Liver (tissue), 9 donors: ENCODE results near the gene KCP. TPM values are rescaled to one million over a fixed set of nuclear protein-coding genes. Genes with fewer than 3 reads are reported as not detected.

Experiments
- DNase-seq: peaks from one replicate; pipeline ENCODE4 v3.0.0-alpha.2; 2017; ENCODE audit warnings: low spot score
- H3K27ac ChIP-seq, 2 donors: one replicate each; pipeline ENCODE4 v1.7.0; 2013; ENCODE audit warnings: inconsistent platforms in 2 of 2, low read length in 2 of 2, control low read depth in 1 of 2, low read depth in 1 of 2, mild to moderate bottlenecking in 1 of 2
- H3K27me3 ChIP-seq, 4 donors: one replicate each; pipeline versions ENCODE4 v1.6.1 to v1.7.0; 2013; ENCODE audit warnings: low read length in 3 of 4, inconsistent platforms in 1 of 4, mild to moderate bottlenecking in 1 of 4, moderate library complexity in 1 of 4; ENCODE audit not compliant: control insufficient read depth in 4 of 4, insufficient read depth in 4 of 4
- H3K36me3 ChIP-seq, 4 donors: one replicate each; pipeline versions ENCODE4 v1.6.1 to v1.7.0; 2013; ENCODE audit warnings: low read length in 3 of 4, mild to moderate bottlenecking in 3 of 4, low read depth in 1 of 4, moderate library complexity in 1 of 4; ENCODE audit not compliant: control insufficient read depth in 4 of 4, insufficient read depth in 3 of 4
- H3K4me1 ChIP-seq, 4 donors: one replicate each; pipeline versions ENCODE4 v1.6.1 to v1.7.0; 2013; ENCODE audit warnings: low read length in 3 of 4, mild to moderate bottlenecking in 3 of 4, moderate library complexity in 1 of 4; ENCODE audit not compliant: control insufficient read depth in 4 of 4, insufficient read depth in 4 of 4
- H3K4me3 ChIP-seq, 3 donors: one replicate each; pipeline versions ENCODE4 v1.6.1 to v1.7.0; 2013; ENCODE audit warnings: low read length in 3 of 3, control low read depth in 1 of 3, low read depth in 1 of 3, mild to moderate bottlenecking in 1 of 3
- H3K9ac ChIP-seq, 2 donors: one replicate each; pipeline ENCODE4 v1.7.0; 2013; ENCODE audit warnings: low read length in 2 of 2, mild to moderate bottlenecking in 2 of 2, moderate library complexity in 2 of 2, control low read depth in 1 of 2, low read depth in 1 of 2
- H3K9me3 ChIP-seq, 4 donors: one replicate each; pipeline versions ENCODE4 v1.6.1 to v1.7.0; 2013; ENCODE audit warnings: low read length in 3 of 4; ENCODE audit not compliant: control insufficient read depth in 4 of 4
- ATF3 ChIP-seq: IDR thresholded peaks from 2 replicates; pipeline ENCODE4 v1.6.1; 2016; ENCODE audit warnings: antibody characterized with exemption
- CTCF ChIP-seq: fragments of 150-350 bp; IDR thresholded peaks from 2 replicates; pipeline ENCODE4 v1.5.1; 2017; ENCODE audit warnings: improper control_type of control experiment, low read depth, low read length; ENCODE audit not compliant: missing input control
- EGR1 ChIP-seq, 2 donors: IDR thresholded peaks; 2 replicates each; pipeline ENCODE4 v1.6.1; 2016 to 2018; ENCODE audit warnings: antibody characterized with exemption in 2 of 2, low read depth in 2 of 2
- FOXA1 ChIP-seq: IDR thresholded peaks from 2 replicates; pipeline ENCODE4 v1.6.1; 2016; ENCODE audit warnings: antibody characterized with exemption
- FOXA2 ChIP-seq: IDR thresholded peaks from 2 replicates; pipeline ENCODE4 v1.6.1; 2016; ENCODE audit warnings: antibody characterized with exemption
- GABPA ChIP-seq, 2 donors: IDR thresholded peaks in 1 of 2; conservative IDR thresholded peaks in 1 of 2; 2 replicates each; pipeline ENCODE4 v1.6.1; 2016; ENCODE audit warnings: antibody characterized with exemption in 2 of 2, mild to moderate bottlenecking in 1 of 2, moderate library complexity in 1 of 2
- HNF4A ChIP-seq, 2 donors: conservative IDR thresholded peaks; 2 replicates each; pipeline ENCODE4 v1.6.1; 2016; ENCODE audit warnings: antibody characterized with exemption in 2 of 2, mild to moderate bottlenecking in 2 of 2
- HNF4G ChIP-seq: IDR thresholded peaks from 2 replicates; pipeline ENCODE4 v1.6.1; 2016; ENCODE audit warnings: antibody characterized with exemption
- NR2F2 ChIP-seq: IDR thresholded peaks from 2 replicates; pipeline ENCODE4 v1.6.1; 2016; ENCODE audit warnings: antibody characterized with exemption
- RAD21 ChIP-seq, 2 donors: IDR thresholded peaks; 2 replicates each; pipeline ENCODE4 v1.6.1; 2016; ENCODE audit warnings: antibody characterized with exemption in 2 of 2, mild to moderate bottlenecking in 2 of 2
- REST ChIP-seq: IDR thresholded peaks from 2 replicates; pipeline ENCODE4 v1.6.1; 2016; ENCODE audit warnings: antibody characterized with exemption, mild to moderate bottlenecking
- YY1 ChIP-seq: IDR thresholded peaks from 2 replicates; pipeline ENCODE4 v1.6.1; 2016; ENCODE audit warnings: antibody characterized with exemption, mild to moderate bottlenecking
- ZBTB33 ChIP-seq: IDR thresholded peaks from 2 replicates; pipeline ENCODE4 v1.6.1; 2016; ENCODE audit warnings: antibody characterized with exemption
- WGBS: extraction: QIAGEN DNeasy Blood & Tissue Kit; methylation state at CpG from one replicate; pipeline ENCODE4 v1.1.7; 2013; 5-methylcytosine and 5-hydroxymethylcytosine counted together
- polyA plus RNA-seq, 2 donors: library from polyadenylated mRNA; stranded (reverse) in 1 of 2; unstranded in 1 of 2; fragments of 200-250 nt in 1 of 2; fragments of >200 nt in 1 of 2; fragmentation: Nextera tagmentation in 1 of 2; extraction: Ambion mirVana in 1 of 2; gene quantifications; one replicate each; pipeline versions ENCODE4 v1.2.1 to v1.2.3, GENCODE V29; 2013 to 2015
- total RNA-seq, 2 donors: library from RNA; depleted of rRNA; stranded (reverse); fragments of >200 nt; gene quantifications; one replicate each; pipeline ENCODE4 v1.2.3, GENCODE V29; 2014
- donor health status: healthy.
- donor health status: healthy.
- donor health status: healthy.
- donor health status: healthy.
- donor health status: healthy.

Gene KCP
- total and polyA plus RNA-seq, 4 donors: 0.02 to 0.08 (median 0.05) TPM; not detected in 1

- TF ChIP-seq HNF4G: no peak
- no peak for TF ChIP-seq GABPA (IDR thresholded peaks at IDR 0.05 in 1 of 2, conservative IDR thresholded peaks at IDR 0.05 in 1 of 2)
Measured at GRCh38 chr7:128917122-128917521, 6.6 kb upstream of the KCP start (continued).

- WGBS: 94% methylated on average over 7 of the region's 7 CpGs
- no peak for TF ChIP-seq EGR1 (IDR thresholded peaks at IDR 0.05; ENCODE audit: low read depth in 2 of 2)
- no peak for TF ChIP-seq ATF3
- no peak for TF ChIP-seq NR2F2
- TF ChIP-seq REST: no peak
- TF ChIP-seq GABPA (IDR thresholded peaks at IDR 0.05 in 1 of 2, conservative IDR thresholded peaks at IDR 0.05 in 1 of 2): no peak
- TF ChIP-seq ZBTB33: no peak
- no peak for TF ChIP-seq CTCF
- no peak for TF ChIP-seq HNF4A (conservative IDR thresholded peaks at IDR 0.05)
- TF ChIP-seq YY1: no peak
- Histone ChIP-seq H3K9ac (no peak overlapping the region), H3K4me1 (peaks cover 0 to 6% (median 5%) of the 10 kb centered on the region in 4 donors), H3K4me3 (no peak overlapping the region), H3K27me3 (peaks cover 0 to 2% (median 0%) of the 10 kb centered on the region in 4 donors), H3K36me3 (no peaks in the 10 kb centered on the region), H3K9me3 (no peaks in the 10 kb centered on the region), H3K27ac (no peak overlapping the region)
- no peak for DNase-seq
Measured at GRCh38 chr7:128916643-128916915, 6.1 kb upstream of the KCP start.

- 38% methylated on average over 69 of the region's 69 CpGs for WGBS
- DNase-seq: no peak
- Histone ChIP-seq H3K4me3 (peak overlapping the region in 1 of 3 donors; percentile 10), H3K9me3 (no peaks in the 10 kb centered on the region), H3K27ac (no peak overlapping the region), H3K4me1 (peaks cover 0 to 6% (median 5%) of the 10 kb centered on the region in 4 donors), H3K36me3 (no peaks in the 10 kb centered on the region), H3K27me3 (peaks cover 0 to 2% (median 0%) of the 10 kb centered on the region in 4 donors), H3K9ac (no peak overlapping the region)
- TF ChIP-seq HNF4G (no peak), EGR1 (IDR thresholded peaks at IDR 0.05; ENCODE audit: low read depth in 2 of 2) (no peak), FOXA2 (no peak), ATF3 (no peak), CTCF (no peak), FOXA1 (no peak), RAD21 (IDR thresholded peaks at IDR 0.05) (no peak), YY1 (no peak), ZBTB33 (no peak)
Measured at GRCh38 chr7:128915841-128916642, 5.5 kb upstream of the KCP start.
